ENCODE results near the gene STARD13.

DNA sequence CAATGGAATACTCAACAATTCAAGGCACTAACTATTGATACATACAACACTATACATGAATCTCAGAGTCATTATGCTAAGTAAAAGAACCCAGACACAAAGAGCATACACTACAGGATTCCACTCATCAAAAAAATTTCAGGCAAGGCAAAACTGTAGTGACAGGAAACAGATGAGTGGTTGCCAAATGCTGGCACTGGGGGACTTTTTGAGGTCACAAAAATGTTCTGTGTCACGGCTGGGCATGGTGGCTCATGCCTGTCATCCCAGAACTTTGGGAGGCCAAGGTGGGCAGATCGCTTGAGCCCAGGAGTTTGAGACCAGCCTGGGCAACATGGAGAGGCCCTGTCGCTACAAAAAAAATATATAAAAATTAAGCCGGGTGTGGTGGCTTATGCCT, 139.9 kb downstream of the STARD13 start:
- TF ChIP-seq, protein P1, sequence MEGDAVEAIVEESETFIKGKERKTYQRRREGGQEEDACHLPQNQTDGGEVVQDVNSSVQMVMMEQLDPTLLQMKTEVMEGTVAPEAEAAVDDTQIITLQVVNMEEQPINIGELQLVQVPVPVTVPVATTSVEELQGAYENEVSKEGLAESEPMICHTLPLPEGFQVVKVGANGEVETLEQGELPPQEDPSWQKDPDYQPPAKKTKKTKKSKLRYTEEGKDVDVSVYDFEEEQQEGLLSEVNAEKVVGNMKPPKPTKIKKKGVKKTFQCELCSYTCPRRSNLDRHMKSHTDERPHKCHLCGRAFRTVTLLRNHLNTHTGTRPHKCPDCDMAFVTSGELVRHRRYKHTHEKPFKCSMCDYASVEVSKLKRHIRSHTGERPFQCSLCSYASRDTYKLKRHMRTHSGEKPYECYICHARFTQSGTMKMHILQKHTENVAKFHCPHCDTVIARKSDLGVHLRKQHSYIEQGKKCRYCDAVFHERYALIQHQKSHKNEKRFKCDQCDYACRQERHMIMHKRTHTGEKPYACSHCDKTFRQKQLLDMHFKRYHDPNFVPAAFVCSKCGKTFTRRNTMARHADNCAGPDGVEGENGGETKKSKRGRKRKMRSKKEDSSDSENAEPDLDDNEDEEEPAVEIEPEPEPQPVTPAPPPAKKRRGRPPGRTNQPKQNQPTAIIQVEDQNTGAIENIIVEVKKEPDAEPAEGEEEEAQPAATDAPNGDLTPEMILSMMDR (IDR thresholded peaks at IDR 0.05), result no peak
- TF ChIP-seq EP300 (IDR thresholded peaks at IDR 0.05) (no peak), POLR2AphosphoS5 (IDR thresholded peaks at IDR 0.05) (no peak), POLR2A (IDR thresholded peaks at IDR 0.05) (no peak)
